GM18951 (cell line): ENCODE data around the gene TTLL8.

Source experiments
- POLR2A ChIP-seq: IDR thresholded peaks from 4 replicates; pipeline ENCODE4 v1.6.1; 2011; ENCODE audit warnings: mild to moderate bottlenecking; ENCODE audit not compliant: insufficient read length, insufficient read depth; ENCODE audit errors: extremely low read depth
- in situ Hi-C: fragments of 300-500 bp; cut with MboI; formaldehyde crosslinking; loops from one replicate; pipeline ENCODE4 v1.12.0; 2022; ENCODE audit warnings: low sequenced_read_pairs, mixed read lengths, inconsistent platforms; ENCODE audit not compliant: unreplicated experiment

TTLL8 gene

DNA sequence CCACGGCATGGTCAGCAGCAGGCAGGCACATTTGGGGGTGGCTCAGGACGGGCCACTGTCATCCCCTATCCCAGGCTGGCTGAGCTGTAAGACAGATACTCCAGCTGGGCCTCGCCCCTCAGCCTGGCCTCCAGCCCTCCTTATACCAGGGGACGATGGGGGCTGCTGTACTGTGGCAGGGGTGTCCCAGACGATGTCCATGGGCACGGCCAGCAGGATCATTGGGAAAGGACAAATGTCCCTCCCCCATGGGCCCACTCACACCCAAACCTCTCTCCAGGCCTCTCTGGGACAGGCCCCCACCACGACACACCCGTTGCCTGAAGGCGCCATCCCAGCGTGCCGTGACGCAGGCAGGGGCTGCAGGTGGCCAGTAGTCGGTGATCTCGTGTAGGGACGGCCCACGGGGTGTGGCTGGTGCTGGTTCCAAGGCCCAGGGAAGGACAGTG is 44.0 kb downstream of the TTLL8 start:
- no peak for TF ChIP-seq POLR2A
- in situ Hi-C loops = no loop called here

DNA sequence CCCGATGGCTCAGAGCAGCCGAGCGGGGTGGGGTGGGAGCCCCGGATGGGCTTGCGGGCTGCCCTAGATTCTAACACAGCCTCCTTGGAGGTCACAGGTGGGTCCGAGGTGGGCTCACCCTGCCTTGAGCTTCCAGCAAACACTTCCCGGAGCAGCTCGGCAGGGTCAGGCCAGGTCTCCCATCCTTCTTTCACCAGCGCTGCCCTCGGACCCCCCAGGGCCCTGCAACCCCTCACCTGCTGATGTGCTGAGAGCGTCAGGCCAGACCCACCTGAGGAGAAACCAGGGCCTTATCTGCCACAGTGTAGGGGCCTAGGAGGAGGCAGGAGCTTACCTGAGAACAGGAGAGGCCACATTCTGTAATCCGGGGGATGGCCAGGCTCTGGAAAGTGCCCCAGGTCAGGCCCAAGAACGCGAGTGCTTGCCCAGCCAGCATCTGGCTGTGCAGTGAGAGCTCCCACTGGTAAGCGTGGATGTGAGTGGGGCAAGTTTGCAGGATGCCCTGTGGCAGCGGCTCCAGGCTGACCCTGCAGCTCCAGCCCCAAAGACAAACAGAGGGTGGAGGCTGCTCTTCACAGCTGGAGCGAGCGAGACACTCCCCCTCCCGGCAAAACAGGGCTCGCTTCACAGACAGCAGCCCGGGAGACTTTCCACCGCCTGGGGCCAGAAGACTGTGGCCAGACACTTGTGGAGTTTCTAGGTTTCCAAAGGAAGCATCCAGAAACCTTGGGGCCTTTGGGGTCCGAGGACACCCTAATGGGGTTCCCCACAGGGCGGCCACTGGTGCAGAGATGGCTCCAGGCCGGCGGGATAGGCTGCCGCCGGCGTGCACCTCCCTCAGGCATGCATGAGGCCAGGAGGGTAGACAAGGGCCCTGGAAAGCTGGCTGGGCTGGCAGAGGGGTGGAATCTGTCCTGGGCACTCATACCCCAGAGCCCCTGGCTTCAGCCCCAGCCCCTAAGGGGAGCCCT is 45.6 kb downstream of the TTLL8 start, which contains the start of gene IL17REL:
Gene IL17REL, minus strand, starts transcription at position 555 of the 971 bp plus-strand sequence. Its CDS starts 119 bp downstream, at position 436.
- in situ Hi-C loops = no loop called here
- no peak for TF ChIP-seq POLR2A

DNA sequence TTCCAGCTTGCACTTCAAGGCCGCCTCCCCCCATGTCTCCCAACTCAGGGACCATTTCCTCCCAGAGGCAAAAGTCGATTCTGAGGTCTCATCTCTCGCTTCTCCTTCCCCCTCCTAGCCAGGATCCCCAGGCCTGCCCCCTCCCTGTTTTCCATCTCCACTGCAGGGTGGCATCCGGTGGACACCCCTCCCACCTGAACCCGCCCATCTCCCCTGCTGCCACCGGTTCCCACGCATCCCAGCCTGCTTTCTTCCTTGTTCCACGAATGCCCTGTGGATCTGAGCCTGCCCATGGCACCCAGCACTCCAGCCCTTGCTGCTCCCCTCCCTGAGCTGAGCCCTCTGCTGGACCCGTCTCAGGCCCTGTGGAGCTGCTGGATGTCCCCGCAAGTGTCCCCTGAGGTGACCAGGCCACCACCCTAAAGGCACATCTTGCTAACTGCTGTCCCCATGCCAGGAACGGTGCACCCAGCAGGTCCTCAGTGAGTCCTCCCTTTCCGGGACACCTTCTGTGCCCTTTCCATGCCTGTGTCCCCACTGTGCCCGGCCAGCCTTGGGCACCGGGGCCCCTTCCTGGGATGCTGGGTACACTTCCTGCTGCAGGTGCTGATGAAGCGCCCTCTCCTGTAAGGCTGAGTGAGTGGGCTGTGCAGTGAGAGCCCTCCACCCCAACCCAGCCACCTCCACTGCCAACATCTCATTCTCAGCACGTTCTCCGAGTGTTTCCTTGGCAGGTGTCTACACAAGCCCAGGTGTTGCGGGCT is 46.5 kb downstream of the TTLL8 start:
- in situ Hi-C loops = no loop called here

DNA sequence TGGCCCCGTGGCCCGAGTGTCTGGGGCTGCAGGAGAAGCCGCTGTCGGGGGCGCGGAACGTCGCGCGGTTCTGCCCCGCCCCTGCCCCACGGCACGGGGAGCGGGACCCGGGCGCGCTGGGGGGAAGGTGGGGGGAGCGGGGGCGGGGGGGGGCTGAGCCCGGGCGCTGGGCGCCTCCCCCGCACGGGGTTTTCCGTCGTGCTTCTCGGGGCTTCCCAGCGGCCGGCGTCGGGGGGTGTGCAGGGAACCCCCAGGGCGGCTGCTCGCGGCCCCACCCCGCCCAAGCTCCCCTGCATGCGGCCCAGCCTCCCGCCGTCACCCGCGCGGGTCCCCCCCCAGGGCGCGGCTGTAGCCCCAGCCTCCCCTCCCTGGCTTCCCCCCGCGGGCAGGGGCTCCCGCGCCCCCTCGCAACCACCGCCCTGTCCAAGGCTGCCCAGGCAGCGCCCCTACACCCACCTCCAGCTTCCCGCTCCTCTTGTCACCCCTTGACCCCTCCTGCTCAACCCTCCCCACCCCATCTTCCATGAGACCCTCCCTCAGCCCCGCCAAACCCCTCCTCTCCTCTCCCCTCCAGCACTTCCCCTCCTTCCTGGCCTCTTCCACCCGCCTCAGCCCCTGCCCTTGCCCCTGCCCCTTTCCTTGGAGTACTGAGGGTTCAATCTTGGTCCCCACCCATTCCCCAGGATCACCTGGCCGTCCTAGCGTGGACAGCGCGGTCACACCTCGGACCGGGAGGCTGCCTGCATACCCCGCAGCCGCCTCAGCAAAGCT is 47.2 kb downstream of the TTLL8 start:
- in situ Hi-C loops = no loop called here
- no peak for TF ChIP-seq POLR2A

More for the DNA sequence above, 46.5 kb downstream of the TTLL8 start:
- no peak for TF ChIP-seq POLR2A

DNA sequence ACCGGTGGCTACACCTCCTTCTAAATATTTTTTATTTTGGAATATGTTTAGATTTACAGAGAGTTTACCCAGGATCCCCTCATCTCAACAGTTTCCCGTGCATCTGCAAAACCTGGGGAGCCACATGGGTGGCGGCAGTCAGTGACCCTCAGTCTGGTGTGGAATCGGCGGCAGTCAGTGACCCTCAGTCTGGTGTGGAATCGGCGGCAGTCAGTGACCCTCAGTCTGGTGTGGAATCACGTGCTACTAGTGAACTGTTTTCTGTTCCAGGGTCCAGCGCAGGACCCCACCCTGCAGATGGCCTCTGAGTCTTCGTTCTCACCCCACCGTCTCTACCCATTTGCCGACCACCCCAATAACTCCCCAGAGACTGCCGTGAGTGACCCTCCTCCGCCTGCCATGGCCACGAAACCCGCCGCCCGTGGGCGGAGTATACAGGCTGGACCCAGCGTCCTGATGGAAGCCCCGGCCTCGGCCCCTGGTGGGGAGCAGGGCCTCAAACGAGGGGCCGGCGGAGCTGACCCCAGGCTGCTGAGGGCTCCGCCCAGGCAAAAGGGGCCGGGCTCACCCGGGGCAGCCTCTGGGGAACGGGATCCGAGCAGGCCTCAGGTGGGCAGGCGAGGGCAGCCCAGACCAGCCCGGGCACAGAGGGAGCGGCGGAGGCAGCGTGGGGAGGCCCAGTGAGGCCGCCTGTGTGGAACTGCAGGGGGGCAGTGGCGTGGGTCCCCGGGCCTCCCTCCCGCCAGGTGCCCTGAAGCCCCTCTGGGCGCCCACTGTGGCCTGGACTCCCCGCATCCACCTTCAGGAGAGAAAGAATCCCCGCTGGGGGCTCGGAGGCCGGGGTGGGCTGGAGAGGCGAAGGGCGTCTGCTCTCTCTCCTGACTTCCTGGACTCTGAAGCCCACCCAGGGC is 48.1 kb downstream of the TTLL8 start:
- in situ Hi-C loops = no loop called here
- TF ChIP-seq POLR2A = no peak

DNA sequence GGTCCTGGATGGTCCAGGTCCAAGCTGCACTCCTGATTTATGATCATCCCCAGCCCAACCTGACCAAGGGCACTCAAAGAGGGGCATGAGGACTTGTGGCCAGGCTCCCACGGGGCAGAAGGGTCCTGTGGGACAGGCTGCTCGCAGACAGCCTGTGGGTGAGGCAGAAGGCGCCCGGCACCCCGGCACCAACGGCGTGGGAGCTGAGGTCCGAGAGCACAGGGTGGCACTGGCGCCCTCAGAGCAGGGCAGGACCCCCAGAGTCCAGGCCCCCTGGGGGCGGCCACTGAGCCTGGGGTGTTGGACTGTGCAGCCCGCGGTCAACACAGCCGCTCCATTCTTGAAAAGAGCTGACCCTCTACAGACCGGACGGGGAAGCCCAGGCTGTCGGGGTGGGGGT is 48.8 kb downstream of the TTLL8 start:
- TF ChIP-seq POLR2A = no peak
- in situ Hi-C loops = no loop called here

DNA sequence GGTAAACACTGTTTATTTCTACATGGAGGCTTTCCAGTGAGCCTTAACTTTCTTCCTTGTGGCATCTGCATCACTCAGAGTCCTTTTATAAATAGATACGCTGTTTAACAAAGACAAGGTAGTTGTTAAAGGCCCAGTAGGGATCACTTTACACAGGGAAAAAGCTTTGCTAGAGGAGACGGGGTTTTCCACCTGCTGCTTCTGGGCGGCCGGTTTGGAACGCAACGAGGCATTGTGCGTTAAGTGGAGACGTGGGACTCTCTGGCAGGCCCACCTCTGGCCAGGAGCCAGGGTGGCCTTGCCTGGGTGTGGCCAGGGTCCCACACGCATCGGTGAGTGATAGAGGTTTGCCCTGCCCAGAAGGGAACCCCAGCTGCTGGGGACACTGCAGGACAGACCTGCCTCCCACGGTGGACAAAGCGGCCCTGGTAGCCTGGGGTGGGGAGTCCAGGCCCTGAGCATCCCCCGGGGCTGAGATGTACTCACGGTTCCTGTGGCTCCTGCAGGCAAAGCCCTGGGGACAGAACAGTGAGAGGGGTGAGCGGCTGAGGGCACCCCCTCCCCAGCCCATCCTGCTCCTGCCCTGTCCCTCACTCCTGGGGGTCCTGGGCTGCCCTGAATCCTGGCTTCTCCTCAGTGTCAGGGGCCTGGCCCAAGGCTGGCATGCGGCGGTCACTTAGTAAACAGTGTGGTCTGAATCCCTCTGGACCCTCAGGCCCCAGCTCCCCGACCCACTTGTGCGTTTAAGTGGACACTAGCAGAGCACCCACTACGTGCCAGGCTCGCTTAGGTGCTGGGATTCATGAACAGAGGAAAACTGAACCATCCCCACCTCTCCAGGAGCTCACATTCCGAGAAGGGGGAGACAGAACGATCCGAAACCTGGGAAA is 49.7 kb downstream of the TTLL8 start:
- in situ Hi-C loops = no loop called here
- no peak for TF ChIP-seq POLR2A

DNA sequence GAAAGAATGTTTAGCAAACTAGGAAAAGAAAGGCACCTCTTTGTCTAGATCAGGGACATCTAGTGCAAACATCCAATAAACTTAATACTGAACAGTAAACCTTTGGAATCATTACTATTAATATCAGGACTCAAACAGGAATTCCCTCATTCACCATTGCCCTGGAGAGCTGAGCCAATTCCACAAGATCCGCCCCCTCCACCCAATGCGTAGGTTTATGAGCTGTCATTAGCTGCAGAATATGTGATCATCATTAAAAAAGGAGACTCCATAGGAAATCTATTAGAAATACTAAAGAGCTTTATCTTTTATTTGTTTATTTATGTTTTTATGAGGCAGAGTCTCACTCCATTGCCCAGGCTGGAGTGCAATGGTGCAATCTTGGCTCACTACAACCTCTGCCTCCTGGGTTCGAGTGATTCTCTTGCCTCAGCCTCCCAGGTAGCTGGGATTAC is 51.0 kb downstream of the TTLL8 start:
- no peak for TF ChIP-seq POLR2A
- in situ Hi-C loops = no loop called here

DNA sequence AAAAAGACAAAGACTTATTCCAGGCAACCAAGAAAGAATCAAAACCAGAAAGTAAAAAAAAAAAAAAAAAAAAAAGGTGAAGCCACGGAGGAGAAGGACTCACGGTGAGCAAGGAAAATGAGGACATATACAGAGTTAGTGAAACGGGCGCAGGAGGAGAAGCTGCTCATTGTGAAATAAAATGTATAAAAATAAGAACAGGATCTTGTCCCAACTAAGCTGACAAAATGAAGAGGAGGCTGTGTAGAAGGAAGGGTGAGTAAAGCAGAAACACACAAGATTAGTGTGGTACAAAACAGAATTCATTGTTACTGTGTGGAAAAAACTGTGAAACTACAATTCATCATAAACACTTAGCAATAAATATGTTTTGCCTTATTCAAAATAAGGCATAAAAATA is 53.2 kb downstream of the TTLL8 start:
- TF ChIP-seq POLR2A = no peak
- in situ Hi-C loops = no loop called here

DNA sequence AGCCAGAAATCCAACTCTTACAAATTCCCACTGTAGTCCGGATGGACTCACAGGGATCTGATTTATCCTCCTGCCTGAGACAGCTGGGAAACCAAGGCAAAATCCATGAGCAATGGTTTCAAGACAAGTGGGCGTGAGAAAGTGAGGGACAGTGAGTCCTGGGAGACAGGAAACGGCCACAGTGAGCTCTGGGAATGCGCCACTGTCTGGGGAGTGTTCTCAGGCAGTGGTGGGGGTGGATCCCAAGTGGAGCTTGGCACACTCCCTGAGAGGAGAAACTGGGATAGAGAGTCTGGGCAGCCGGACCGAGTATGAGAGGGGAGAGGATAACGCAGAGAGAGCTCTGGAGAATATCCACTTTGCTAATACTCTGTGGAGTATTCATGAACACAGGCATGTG is 55.3 kb downstream of the TTLL8 start:
- in situ Hi-C loops = no loop called here
- TF ChIP-seq POLR2A = no peak

DNA sequence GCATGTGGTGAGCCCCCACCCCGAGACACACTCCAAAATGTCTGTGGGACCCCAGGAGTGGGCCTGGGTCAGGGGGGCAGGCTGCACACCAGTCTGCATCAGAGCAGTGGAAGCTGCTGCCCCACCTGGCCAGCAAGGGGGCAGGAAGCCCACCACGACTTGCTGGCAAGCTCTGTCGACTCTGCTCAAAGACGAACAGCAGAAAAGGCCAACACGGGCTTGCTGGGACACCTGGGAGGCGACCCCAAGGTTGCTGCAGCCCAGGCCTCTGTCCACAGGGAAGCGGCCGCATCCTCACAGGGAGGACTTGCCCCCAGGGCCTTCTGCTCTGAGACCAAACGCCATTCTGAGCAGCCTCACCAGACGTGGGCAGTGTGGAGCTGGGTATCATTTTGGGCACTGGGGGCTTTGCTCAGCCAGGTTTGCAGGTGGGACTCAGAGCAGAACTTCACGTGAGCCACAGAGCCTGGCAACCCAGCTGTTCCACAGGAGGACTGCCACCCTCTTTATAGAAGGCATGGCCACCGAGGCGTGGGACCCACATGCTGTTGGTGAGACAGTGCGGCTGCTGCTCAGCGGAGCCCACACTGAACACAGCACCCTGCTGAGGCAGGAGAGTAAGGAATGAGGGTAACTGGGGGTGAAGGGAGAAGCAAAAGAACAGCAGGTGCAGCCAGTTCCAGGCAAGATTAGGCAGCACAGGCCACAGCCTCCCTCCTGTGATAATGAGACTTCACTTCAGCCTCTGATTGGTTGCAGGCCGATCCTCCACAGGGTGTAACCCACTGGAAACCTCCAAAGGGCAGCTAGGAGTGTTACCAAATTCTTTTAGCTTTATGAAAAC is 56.5 kb downstream of the TTLL8 start:
- TF ChIP-seq POLR2A = no peak
- in situ Hi-C loops = no loop called here
